Right lobe of liver (tissue), 6 donors: ENCODE data around the gene NCKAP5L. TPM values are rescaled to one million over a fixed set of nuclear protein-coding genes. Genes with fewer than 3 reads are reported as not detected.
A peak's percentile ranks its signal among the peaks of the same experiment; 100 is the strongest.

Experiments used
- ATAC-seq, 4 donors: fragments of 200-7000 bp; cut with Tn5 transposase; one replicate each; pipeline ENCODE4 v1.9.1; 2020; ENCODE audit warnings: mild to moderate bottlenecking in 4 of 4, moderate library complexity in 4 of 4
- DNase-seq, 3 donors: peaks; one replicate each; pipeline ENCODE4 v3.0.0-alpha.2; 2020
- H3K27ac ChIP-seq, 3 donors: fragments of 200-600 bp; one replicate each; pipeline ENCODE4 v1.8.0; 2022
- H3K27me3 ChIP-seq, 2 donors: fragments of 200-600 bp; one replicate each; pipeline ENCODE4 v1.8.0; 2022
- H3K36me3 ChIP-seq, 4 donors: fragments of 200-600 bp; sonication (generic) in 1 of 4; one replicate each; pipeline versions ENCODE4 v1.5.1 to v1.8.0; 2017 to 2022; ENCODE audit warnings: control low read depth in 1 of 4
- H3K4me1 ChIP-seq, 4 donors: fragments of 200-600 bp; sonication (generic) in 1 of 4; one replicate each; pipeline versions ENCODE4 v1.5.1 to v1.8.0; 2017 to 2022; ENCODE audit warnings: control low read depth in 1 of 4
- H3K4me3 ChIP-seq, 3 donors: fragments of 200-600 bp; one replicate each; pipeline ENCODE4 v1.8.0; 2022
- H3K9me3 ChIP-seq, 4 donors: fragments of 200-600 bp; sonication (generic) in 1 of 4; one replicate each; pipeline versions ENCODE4 v1.5.1 to v1.8.0; 2017 to 2022; ENCODE audit warnings: control low read depth in 1 of 4
- CTCF ChIP-seq, 4 donors: fragments of 200-600 bp in 3 of 4; fragments of 450-650 bp in 1 of 4; IDR thresholded peaks; one replicate each; pipeline versions ENCODE4 v1.5.1 to v1.8.0; 2016 to 2022; ENCODE audit warnings: antibody characterized with exemption in 4 of 4, mild to moderate bottlenecking in 2 of 4
- POLR2A ChIP-seq: fragments of 450-650 bp; IDR thresholded peaks from one replicate; pipeline ENCODE4 v1.6.1; 2017; ENCODE audit warnings: antibody characterized with exemption, mild to moderate bottlenecking
- WGBS: methylation state at CpG from one replicate; pipeline ENCODE4 v1.1.6; 2018; ENCODE audit warnings: low coverage, low lambda C conversion rate; ENCODE audit not compliant: insufficient coverage; ENCODE audit errors: missing lambda C conversion rate; 5-methylcytosine and 5-hydroxymethylcytosine counted together
- intact Hi-C, 2 donors: fragments of 100-400 bp; cut with DNase I; formaldehyde crosslinking; loops; one replicate each; pipeline versions ENCODE4 v1.11.2 to v1.14.1; 2022
- total RNA-seq, 6 experiments: library from RNA; depleted of rRNA in 2 of 6; stranded (reverse); fragments of >200 nt in 2 of 6; fragmentation: NEBNext Ultra II Directional in 3 of 6; extraction: Animal tissue kit (Norgen Biotek cat#: 25700) in 3 of 6; gene quantifications; one replicate each; pipeline versions ENCODE4 v1.1.0 to v1.2.4, GENCODE V29; 2016 to 2023
- donor health status: DM: no; HTN: yes; CAD: no.
- donor health status: DM: no; HTN: no; CAD: no.
- donor health status: DM: no; HTN: no; CAD: no.
- donor health status: DM: no; HTN: yes; CAD: no.
- donor health status: DM: no; HTN: yes; CAD: no.

NCKAP5L gene
- total RNA-seq, 6 experiments from 2014 or later, result 7.0 to 8.8 (median 7.9) TPM

GRCh38 chr12:49825360-49825970 lies 2.7 kb downstream of the NCKAP5L start:
- no peaks in the 10 kb centered on the region for H3K9me3 ChIP-seq
- ATAC-seq (peak in 1 of 4 donors; percentile 11), DNase-seq (peak in 2 of 3 donors; percentile 46 to 60)
- intact Hi-C loops, result loop anchor here in 1 of 2 donors (10.0 kb wide), 1 partner anchor 51 kb away; no protein-coding TSS in a partner anchor
- WGBS, result 67% methylated on average over 1 of the region's 5 CpGs
- no peaks in the 10 kb centered on the region for H3K27me3 ChIP-seq
- H3K4me3 ChIP-seq, result no peak overlapping the region
- no peak overlapping the region for H3K27ac ChIP-seq
- no peak for TF ChIP-seq CTCF (IDR thresholded peaks at IDR 0.05)
- TF ChIP-seq POLR2A, result no peak
- H3K36me3 ChIP-seq, result no peaks in the 10 kb centered on the region
- peaks cover 0 to 15% (median 0%) of the 10 kb centered on the region in 4 donors for H3K4me1 ChIP-seq

GRCh38 chr12:49824895-49825294 lies 3.3 kb downstream of the NCKAP5L start:
- TF ChIP-seq POLR2A, result no peak
- TF ChIP-seq CTCF (IDR thresholded peaks at IDR 0.05), result no peak
- Histone ChIP-seq H3K27me3 (no peaks in the 10 kb centered on the region), H3K4me3 (no peak overlapping the region), H3K27ac (peak overlapping the region in 1 of 3 donors; percentile 33), H3K4me1 (peaks cover 0 to 15% (median 0%) of the 10 kb centered on the region in 4 donors), H3K36me3 (no peaks in the 10 kb centered on the region), H3K9me3 (no peaks in the 10 kb centered on the region)
- ATAC-seq, result no peak
- intact Hi-C loops, result loop anchor here in 1 of 2 donors (10.0 kb wide), 1 partner anchor 50 kb away; no protein-coding TSS in a partner anchor
- DNase-seq, result no peak
- WGBS, result 63% methylated on average over 3 of the region's 4 CpGs

GRCh38 chr12:49824416-49824815 lies 3.8 kb downstream of the NCKAP5L start:
- 88% methylated on average over 5 of the region's 8 CpGs for WGBS

GRCh38 chr12:49823951-49824350 lies 4.3 kb downstream of the NCKAP5L start:
- Histone ChIP-seq H3K27ac (no peak overlapping the region), H3K4me1 (peaks cover 0 to 12% (median 0%) of the 10 kb centered on the region in 4 donors), H3K27me3 (no peaks in the 10 kb centered on the region), H3K4me3 (no peak overlapping the region), H3K36me3 (no peaks in the 10 kb centered on the region), H3K9me3 (no peaks in the 10 kb centered on the region)
- ATAC-seq, result no peak
- peak in 1 of 3 donors; percentile 37 for DNase-seq
- 100% methylated on average over 3 of the region's 6 CpGs for WGBS
- TF ChIP-seq POLR2A (no peak), CTCF (IDR thresholded peaks at IDR 0.05) (no peak)
- intact Hi-C loops, result loop anchor here in 1 of 2 donors (10.0 kb wide), 1 partner anchor 49 kb away; no protein-coding TSS in a partner anchor

More at GRCh38 chr12:49824416-49824815, 3.8 kb downstream of the NCKAP5L start:
- no peak for ATAC-seq
- Histone ChIP-seq H3K27ac (peak overlapping the region in 1 of 3 donors; percentile 33), H3K4me3 (no peak overlapping the region), H3K27me3 (no peaks in the 10 kb centered on the region), H3K4me1 (peaks cover 0 to 15% (median 0%) of the 10 kb centered on the region in 4 donors), H3K9me3 (no peaks in the 10 kb centered on the region), H3K36me3 (no peaks in the 10 kb centered on the region)
- TF ChIP-seq CTCF (IDR thresholded peaks at IDR 0.05) (no peak), POLR2A (no peak)
- DNase-seq, result peak in 1 of 3 donors; percentile 30
- intact Hi-C loops, result loop anchor here in 1 of 2 donors (10.0 kb wide), 1 partner anchor 50 kb away; no protein-coding TSS in a partner anchor
